Sigmoid colon (tissue), 7 donors: ENCODE results near the gene DDX31. TPM values are rescaled to one million over a fixed set of nuclear protein-coding genes. Genes with fewer than 3 reads are reported as not detected.
A peak's percentile ranks its signal among the peaks of the same experiment; 100 is the strongest.

Experiments
- DNase-seq: peaks from one replicate; pipeline ENCODE4 v3.0.0-alpha.2; 2019
- H3K27ac ChIP-seq, 4 donors: fragments of 200-600 bp; sonication (generic); one replicate each; pipeline ENCODE4 v1.5.1; 2016 to 2019; ENCODE audit warnings: mild to moderate bottlenecking in 1 of 4
- H3K27me3 ChIP-seq, 3 donors: fragments of 200-600 bp; sonication (generic); one replicate each; pipeline ENCODE4 v1.5.1; 2019; ENCODE audit warnings: mild to moderate bottlenecking in 1 of 3
- H3K36me3 ChIP-seq, 4 donors: fragments of 200-600 bp; sonication (generic); one replicate each; pipeline ENCODE4 v1.5.1; 2016 to 2019
- H3K4me1 ChIP-seq, 4 donors: fragments of 200-600 bp; sonication (generic); one replicate each; pipeline ENCODE4 v1.5.1; 2017 to 2019
- H3K4me3 ChIP-seq, 4 donors: fragments of 200-600 bp; sonication (generic); one replicate each; pipeline ENCODE4 v1.5.1; 2017 to 2019; ENCODE audit warnings: mild to moderate bottlenecking in 2 of 4, moderate library complexity in 1 of 4
- H3K9me3 ChIP-seq, 4 donors: fragments of 200-600 bp in 3 of 4; sonication (generic) in 3 of 4; one replicate each; pipeline versions ENCODE4 v1.5.1 to v1.6.1; 2013 to 2019
- EP300 ChIP-seq, 4 donors: sonication (generic); formaldehyde crosslinking; IDR thresholded peaks; one replicate each; pipeline ENCODE4 v1.6.1; 2017; ENCODE audit warnings: antibody characterized with exemption in 4 of 4
- POLR2A ChIP-seq, 2 donors: fragments of 450-650 bp; IDR thresholded peaks; one replicate each; pipeline ENCODE4 v1.6.1; 2016; ENCODE audit warnings: antibody characterized with exemption in 2 of 2, mild to moderate bottlenecking in 2 of 2, moderate library complexity in 2 of 2
- POLR2AphosphoS5 ChIP-seq, 4 donors: sonication (generic); formaldehyde crosslinking; IDR thresholded peaks; one replicate each; pipeline ENCODE4 v1.6.1; 2017; ENCODE audit warnings: antibody characterized with exemption in 4 of 4
- WGBS, 2 donors: extraction: QIAGEN DNeasy Blood & Tissue Kit; methylation state at CpG; one replicate each; pipeline ENCODE4 v1.1.7; 2013; 5-methylcytosine and 5-hydroxymethylcytosine counted together
- intact Hi-C: fragments of 100-400 bp; cut with DNase I; formaldehyde crosslinking; loops from one replicate; pipeline ENCODE4 v1.15.1; 2023
- polyA plus RNA-seq, 3 donors: library from polyadenylated mRNA; stranded (reverse); fragments of 200-250 nt; gene quantifications; one replicate each; pipeline ENCODE4 v1.2.3, GENCODE V29; 2013
- total RNA-seq, 4 donors: library from RNA; depleted of rRNA; stranded (reverse); fragments of >200 nt; gene quantifications; one replicate each; pipeline ENCODE4 v1.1.0, GENCODE V29; 2016
- TF ChIP-seq, protein P1 (sequence below), 4 experiments: fragments of 450-650 bp in 3 of 4; fragments of 200-600 bp in 1 of 4; IDR thresholded peaks; one replicate each; pipeline ENCODE4 v1.5.1; 2016 to 2019; ENCODE audit warnings: antibody characterized with exemption in 4 of 4, mild to moderate bottlenecking in 3 of 4, moderate library complexity in 2 of 4
- donor health status: healthy with polysubstance abuse.
- donor health status: Bipolar disorder and iron deficiency.
- donor health status: healthy.

DDX31 gene
- total and polyA plus RNA-seq, 7 donors = 2.4 to 8.1 (median 6.6) TPM

GRCh38 chr9:132645711-132646110 is 24.1 kb downstream of the DDX31 start:
- intact Hi-C loops = no loop called here
- peaks cover 8 to 98% (median 47%) of the 10 kb centered on the region in 4 donors for H3K36me3 ChIP-seq

GRCh38 chr9:132645306-132645705 is 24.5 kb downstream of the DDX31 start:
- Histone ChIP-seq H3K9me3 (no peaks in the 10 kb centered on the region), H3K4me1 (no peaks in the 10 kb centered on the region), H3K4me3 (no peak overlapping the region), H3K27me3 (no peaks in the 10 kb centered on the region), H3K36me3 (peaks cover 8 to 98% (median 47%) of the 10 kb centered on the region in 4 donors), H3K27ac (no peak overlapping the region)
- TF ChIP-seq POLR2AphosphoS5 (IDR thresholded peaks at IDR 0.05) = no peak
- no peak for TF ChIP-seq POLR2A (IDR thresholded peaks at IDR 0.05)
- TF ChIP-seq EP300 (IDR thresholded peaks at IDR 0.05) = no peak
- TF ChIP-seq, protein P1, sequence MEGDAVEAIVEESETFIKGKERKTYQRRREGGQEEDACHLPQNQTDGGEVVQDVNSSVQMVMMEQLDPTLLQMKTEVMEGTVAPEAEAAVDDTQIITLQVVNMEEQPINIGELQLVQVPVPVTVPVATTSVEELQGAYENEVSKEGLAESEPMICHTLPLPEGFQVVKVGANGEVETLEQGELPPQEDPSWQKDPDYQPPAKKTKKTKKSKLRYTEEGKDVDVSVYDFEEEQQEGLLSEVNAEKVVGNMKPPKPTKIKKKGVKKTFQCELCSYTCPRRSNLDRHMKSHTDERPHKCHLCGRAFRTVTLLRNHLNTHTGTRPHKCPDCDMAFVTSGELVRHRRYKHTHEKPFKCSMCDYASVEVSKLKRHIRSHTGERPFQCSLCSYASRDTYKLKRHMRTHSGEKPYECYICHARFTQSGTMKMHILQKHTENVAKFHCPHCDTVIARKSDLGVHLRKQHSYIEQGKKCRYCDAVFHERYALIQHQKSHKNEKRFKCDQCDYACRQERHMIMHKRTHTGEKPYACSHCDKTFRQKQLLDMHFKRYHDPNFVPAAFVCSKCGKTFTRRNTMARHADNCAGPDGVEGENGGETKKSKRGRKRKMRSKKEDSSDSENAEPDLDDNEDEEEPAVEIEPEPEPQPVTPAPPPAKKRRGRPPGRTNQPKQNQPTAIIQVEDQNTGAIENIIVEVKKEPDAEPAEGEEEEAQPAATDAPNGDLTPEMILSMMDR (IDR thresholded peaks at IDR 0.05) = no peak
- no peak for DNase-seq
- WGBS, 2 donors = 97 to 98% methylated on average over 8 of the region's 8 CpGs
- intact Hi-C loops = no loop called here

More at GRCh38 chr9:132645711-132646110, 24.1 kb downstream of the DDX31 start:
- whole genome bisulfite sequencing, 2 donors = 96 to 97% methylated on average over 15 of the region's 15 CpGs
- TF ChIP-seq POLR2A (IDR thresholded peaks at IDR 0.05) (no peak), POLR2AphosphoS5 (IDR thresholded peaks at IDR 0.05) (no peak), EP300 (IDR thresholded peaks at IDR 0.05) (no peak)
- TF ChIP-seq, protein P1 (IDR thresholded peaks at IDR 0.05) = no peak
- Histone ChIP-seq H3K4me1 (no peaks in the 10 kb centered on the region), H3K27me3 (no peaks in the 10 kb centered on the region), H3K9me3 (no peaks in the 10 kb centered on the region), H3K4me3 (no peak overlapping the region), H3K27ac (no peak overlapping the region)
- DNase-seq = no peak

- TF ChIP-seq, protein P1 (IDR thresholded peaks at IDR 0.05) = no peak
- TF ChIP-seq POLR2AphosphoS5 (IDR thresholded peaks at IDR 0.05) = no peak
- TF ChIP-seq POLR2A (IDR thresholded peaks at IDR 0.05) = no peak
- TF ChIP-seq EP300 (IDR thresholded peaks at IDR 0.05) = no peak
- Histone ChIP-seq H3K4me3 (no peak overlapping the region), H3K27ac (no peak overlapping the region), H3K4me1 (no peaks in the 10 kb centered on the region), H3K36me3 (peaks cover 8 to 98% (median 45%) of the 10 kb centered on the region in 4 donors), H3K9me3 (no peaks in the 10 kb centered on the region), H3K27me3 (no peaks in the 10 kb centered on the region)
- WGBS, 2 donors = 52 to 81% methylated on average over 3 of the region's 3 CpGs
- no peak for DNase-seq
- intact Hi-C loops = no loop called here
These were observed 25.5 kb downstream of the DDX31 start for GRCh38 chr9:132644251-132644650.

DNA sequence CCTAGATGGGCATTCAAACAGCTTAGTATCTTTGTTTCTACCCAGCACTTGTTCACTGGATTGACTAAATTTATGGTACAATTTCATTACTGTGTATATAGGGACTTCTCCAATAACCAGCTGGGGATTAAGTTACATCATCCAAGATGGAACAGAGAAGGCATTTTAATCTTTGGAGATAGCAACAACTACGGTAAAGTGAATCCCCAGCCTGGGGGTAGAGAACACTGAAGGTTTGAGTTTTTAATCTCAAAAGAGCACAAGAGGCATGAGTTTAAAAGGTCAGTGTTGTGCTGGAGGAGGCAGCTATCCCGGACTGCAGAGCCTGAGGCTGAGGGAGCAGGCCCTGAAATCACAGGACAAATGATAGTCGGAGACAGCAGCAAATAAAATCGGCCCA is 28.6 kb downstream of the DDX31 start:
- 80 to 89% methylated on average over 4 of the region's 4 CpGs for WGBS, 2 donors
- Histone ChIP-seq H3K27me3 (no peaks in the 10 kb centered on the region), H3K27ac (no peak overlapping the region), H3K4me1 (no peaks in the 10 kb centered on the region), H3K36me3 (peaks cover 8 to 97% (median 33%) of the 10 kb centered on the region in 4 donors), H3K4me3 (no peak overlapping the region), H3K9me3 (no peaks in the 10 kb centered on the region)
- no peak for DNase-seq
- intact Hi-C loops = no loop called here
- TF ChIP-seq, protein P1 (IDR thresholded peaks at IDR 0.05) = no peak
- TF ChIP-seq POLR2A (IDR thresholded peaks at IDR 0.05) = no peak
- no peak for TF ChIP-seq EP300 (IDR thresholded peaks at IDR 0.05)
- TF ChIP-seq POLR2AphosphoS5 (IDR thresholded peaks at IDR 0.05) = no peak

GRCh38 chr9:132639322-132639721 is 30.5 kb downstream of the DDX31 start:
- no peak overlapping the region for H3K27ac ChIP-seq
- H3K36me3 ChIP-seq = peaks cover 4 to 89% (median 19%) of the 10 kb centered on the region in 4 donors
- H3K27me3 ChIP-seq = no peaks in the 10 kb centered on the region
- H3K4me1 ChIP-seq = no peaks in the 10 kb centered on the region
- no peak for DNase-seq
- 20 to 73% methylated on average over 5 of the region's 5 CpGs for WGBS, 2 donors
- H3K9me3 ChIP-seq = no peaks in the 10 kb centered on the region
- TF ChIP-seq, protein P1 (IDR thresholded peaks at IDR 0.05) = no peak
- peak in 1 of 2 donors; percentile 11 for TF ChIP-seq POLR2A (IDR thresholded peaks at IDR 0.05)
- H3K4me3 ChIP-seq = no peak overlapping the region
- intact Hi-C loops = no loop called here
